Posterior cingulate gyrus (tissue), 11 donors: Measurements from ENCODE around the gene ZNF524.
"Not testable (repeated sequence)": the region's sequence is repeated elsewhere in the genome, so short reads cannot be mapped to it uniquely, and the experiment has no call there.

ENCODE experiments used
- DNase-seq, 10 donors: peaks; one replicate each; pipeline versions ENCODE4 v3.0.0 to v3.0.0-alpha.2; 2020 to 2021; ENCODE audit warnings: mixed read lengths in 3 of 10
- intact Hi-C: fragments of 100-400 bp; cut with DNase I; formaldehyde crosslinking; loops from one replicate; pipeline ENCODE4 v1.15.1; 2023

Gene ZNF524

DNA sequence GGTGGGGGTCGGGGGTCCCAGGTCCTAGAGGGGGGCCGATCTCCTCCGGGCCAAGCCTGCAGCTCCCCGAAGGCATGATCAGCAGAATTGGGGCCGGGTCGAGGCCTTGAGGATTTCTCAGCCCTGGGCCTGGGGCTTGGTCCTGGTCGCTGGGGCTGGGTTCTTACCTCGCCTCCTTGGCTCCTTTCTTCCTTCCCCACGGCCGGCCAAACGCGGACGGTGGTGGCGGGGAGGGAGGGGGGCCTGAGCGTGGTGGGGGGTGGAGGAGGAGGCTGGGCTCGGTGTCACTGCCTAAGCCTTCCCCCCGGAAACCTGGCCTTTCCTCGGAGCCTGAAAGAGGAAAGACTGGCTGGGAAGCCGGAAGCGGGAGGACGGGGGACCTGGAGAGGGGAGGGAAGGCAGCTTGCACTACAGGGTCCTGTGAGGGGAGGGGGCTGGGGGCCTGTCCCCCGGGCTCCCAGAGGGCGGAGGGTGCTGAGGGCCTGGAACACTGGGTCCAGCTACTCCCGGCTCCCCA lies 19.4 kb upstream of the ZNF524 start, which contains the start of gene ZNF579:
TSS of gene ZNF579 (minus strand) at position 221 of the 517 bp plus-strand sequence. CDS start 1,209 bp downstream, outside the sequence.
- DNase-seq: peak; percentile 85 to 98 (median 91)
- intact Hi-C loops: no loop called here

DNA sequence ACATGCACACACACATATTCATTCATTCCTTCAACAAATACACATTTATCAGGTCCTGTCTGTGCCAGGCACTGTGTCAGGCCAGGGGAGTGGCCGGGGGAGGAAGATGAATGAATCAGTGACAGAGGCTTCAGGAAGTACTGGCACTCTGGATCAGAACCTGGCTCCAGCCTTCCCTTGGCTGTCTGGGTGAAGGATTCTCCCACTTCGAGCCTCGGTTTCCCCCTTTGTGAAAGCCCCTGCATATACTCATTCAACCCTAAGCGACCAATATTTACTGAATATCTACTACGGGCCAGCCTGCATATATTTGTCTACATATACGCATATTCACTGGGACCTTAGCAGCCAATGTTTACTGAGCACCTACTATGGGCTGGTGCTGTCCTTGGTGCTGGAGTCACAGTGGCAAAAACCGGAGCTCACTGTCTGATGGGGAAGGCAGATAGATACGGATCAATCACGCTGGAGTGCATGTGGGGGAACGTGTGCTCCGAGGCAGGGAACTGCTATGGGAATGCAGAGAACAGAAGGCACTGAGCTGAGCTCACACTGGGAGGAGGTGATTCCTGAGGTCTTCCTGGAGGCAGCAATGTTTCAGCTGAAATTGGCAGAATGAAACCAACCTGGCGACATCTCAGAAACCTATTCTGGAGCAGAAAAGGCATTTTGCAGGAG lies 18.8 kb upstream of the ZNF524 start:
- intact Hi-C loops: no loop called here

DNA sequence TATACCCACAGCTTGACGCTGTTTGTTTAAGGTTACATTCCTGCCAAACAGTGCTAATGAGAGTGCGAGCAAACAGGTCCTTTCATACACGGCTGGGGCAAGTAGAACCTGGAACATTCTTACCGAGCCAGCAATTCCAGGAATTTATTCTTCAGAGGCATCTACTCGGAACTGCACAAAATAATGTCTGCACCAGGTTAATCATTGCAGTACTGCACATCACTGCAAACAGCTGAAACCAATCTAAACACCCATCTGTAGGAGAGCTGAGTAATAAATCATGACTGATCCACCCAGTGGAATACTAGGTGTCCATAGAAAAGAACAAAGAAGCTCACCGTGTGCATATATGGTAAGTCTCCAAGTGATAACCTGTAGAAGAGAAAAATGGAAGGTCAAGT lies 18.3 kb upstream of the ZNF524 start:
- intact Hi-C loops: no loop called here
- DNase-seq: no peak

More for the DNA sequence above, 18.8 kb upstream of the ZNF524 start:
- DNase-seq: peak in 3 of 10 donors; percentile 19 to 68 (median 57)

GRCh38 chr19:55582284-55582683 lies 17.8 kb upstream of the ZNF524 start:
- peak in 2 of 10 donors; percentile 19 to 37 for DNase-seq
- intact Hi-C loops: not testable (repeated sequence)

DNA sequence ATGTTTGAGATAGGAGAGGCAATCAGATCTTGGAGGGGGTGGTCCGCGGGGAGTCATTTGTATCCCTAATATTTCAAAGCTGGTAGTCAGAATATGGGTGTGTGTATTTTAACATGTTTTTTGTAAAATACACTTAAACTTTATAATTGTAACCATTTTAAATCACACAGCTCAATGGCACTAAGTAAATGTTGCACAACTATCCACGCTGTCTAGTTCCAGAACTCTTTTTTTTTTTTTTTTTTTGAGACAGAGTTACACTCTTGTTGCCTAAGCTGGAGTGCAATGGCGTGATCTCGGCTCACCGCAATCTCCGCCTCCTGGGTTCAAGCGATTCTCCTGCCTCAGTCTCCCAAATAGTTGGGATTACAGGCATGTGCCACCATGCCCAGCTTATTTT lies 16.2 kb upstream of the ZNF524 start:
- intact Hi-C loops: not testable (repeated sequence)
- peak in 1 of 10 donors; percentile 23 for DNase-seq

GRCh38 chr19:55584871-55585270 lies 15.2 kb upstream of the ZNF524 start:
- DNase-seq: peak in 1 of 10 donors; percentile 63
- intact Hi-C loops: no loop called here

- intact Hi-C loops: no loop called here
- DNase-seq: peak; percentile 60 to 96 (median 76)
Measured at GRCh38 chr19:55585658-55586339, 14.3 kb upstream of the ZNF524 start.

DNA sequence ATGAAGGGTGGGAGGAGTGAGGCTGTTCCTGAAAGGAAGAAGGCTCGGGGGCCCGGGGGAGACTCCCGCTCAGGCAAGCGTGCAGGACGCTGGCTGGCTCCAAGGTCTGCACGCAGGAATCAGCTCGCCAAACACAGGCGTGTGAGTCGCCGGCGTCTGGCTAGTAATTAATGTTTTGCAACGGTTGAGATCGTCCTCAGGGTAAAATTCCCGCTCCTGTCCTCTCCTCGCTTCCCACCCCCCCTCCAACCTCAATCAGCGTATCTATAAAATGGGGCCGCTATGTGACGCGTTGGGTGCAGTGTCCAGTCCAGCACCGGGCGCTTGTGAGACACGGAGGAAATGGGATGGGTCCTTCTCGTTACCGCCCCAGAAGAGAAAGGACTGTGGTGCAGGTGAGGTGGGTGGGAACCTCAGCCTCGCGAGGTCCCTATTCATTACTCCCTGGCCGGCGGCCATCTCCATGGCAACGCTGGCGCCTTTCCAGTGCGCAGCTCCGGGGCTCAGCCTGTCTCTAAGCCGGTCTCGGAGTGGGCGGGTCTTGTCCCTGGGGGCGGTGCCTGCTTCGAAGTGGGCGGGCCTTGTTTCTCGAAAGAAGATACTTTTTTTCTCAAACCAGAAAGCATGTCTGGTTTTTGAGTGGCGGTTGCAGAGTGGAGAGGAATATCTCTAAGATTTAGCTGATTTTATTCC lies 13.0 kb upstream of the ZNF524 start:
- peak; percentile 82 to 99 (median 94) for DNase-seq
- intact Hi-C loops: no loop called here

DNA sequence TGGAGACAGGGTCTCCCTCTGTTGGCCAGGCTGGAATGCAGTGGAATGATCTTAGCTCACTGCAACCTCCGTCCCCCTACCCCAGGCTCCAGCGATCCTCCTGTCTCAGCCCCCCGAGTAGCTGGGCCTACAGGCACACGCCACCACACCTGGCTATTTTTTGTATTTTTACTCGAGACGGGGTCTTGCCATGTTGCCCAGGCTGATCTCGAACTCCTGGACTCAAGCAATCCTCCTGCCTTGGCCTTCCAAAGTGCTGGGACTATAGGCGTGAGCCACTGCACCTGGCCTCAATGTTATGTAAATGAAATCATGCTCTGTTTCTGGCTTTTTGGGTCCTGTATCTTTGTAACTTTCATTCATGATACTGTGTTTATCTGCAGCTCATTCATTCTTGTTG lies 11.3 kb upstream of the ZNF524 start:
- peak in 1 of 10 donors; percentile 25 for DNase-seq
- intact Hi-C loops: no loop called here

DNA sequence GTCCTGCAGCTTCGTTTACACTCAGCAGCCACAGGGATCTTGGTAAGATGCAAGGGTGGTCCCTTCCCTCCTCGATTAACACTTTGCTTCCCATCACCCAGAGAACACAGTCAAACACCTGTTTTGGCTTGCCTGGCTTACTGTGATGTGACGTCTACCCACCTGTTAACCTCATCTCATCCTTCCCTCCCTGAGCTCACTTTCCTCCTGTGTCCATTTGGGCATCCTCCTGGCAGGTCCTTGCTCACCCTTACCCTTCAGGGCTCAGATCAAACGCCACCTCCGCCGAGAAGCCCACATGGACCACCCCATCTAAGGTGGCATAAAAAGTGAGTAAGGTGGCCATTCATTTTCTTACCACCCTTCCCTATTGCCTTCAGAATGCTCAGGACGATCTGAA lies 10.0 kb upstream of the ZNF524 start:
- intact Hi-C loops: no loop called here
- DNase-seq: peak in 1 of 10 donors; percentile 49

GRCh38 chr19:55590617-55591016 lies 9.5 kb upstream of the ZNF524 start:
- peak in 1 of 10 donors; percentile 37 for DNase-seq
- intact Hi-C loops: no loop called here

GRCh38 chr19:55591555-55591954 lies 8.5 kb upstream of the ZNF524 start:
- intact Hi-C loops: no loop called here
- DNase-seq: peak in 1 of 10 donors; percentile 35

- intact Hi-C loops: no loop called here
- DNase-seq: peak in 1 of 10 donors; percentile 83
Measured at GRCh38 chr19:55592391-55593090, 7.5 kb upstream of the ZNF524 start.

GRCh38 chr19:55593096-55593772 lies 6.9 kb upstream of the ZNF524 start:
- intact Hi-C loops: no loop called here
- peak in 1 of 10 donors; percentile 73 for DNase-seq

GRCh38 chr19:55594996-55595545 lies 5.0 kb upstream of the ZNF524 start:
- DNase-seq: peak in 1 of 10 donors; percentile 22
- intact Hi-C loops: no loop called here

GRCh38 chr19:55596304-55596703 lies 3.8 kb upstream of the ZNF524 start:
- intact Hi-C loops: no loop called here
- no peak for DNase-seq

DNA sequence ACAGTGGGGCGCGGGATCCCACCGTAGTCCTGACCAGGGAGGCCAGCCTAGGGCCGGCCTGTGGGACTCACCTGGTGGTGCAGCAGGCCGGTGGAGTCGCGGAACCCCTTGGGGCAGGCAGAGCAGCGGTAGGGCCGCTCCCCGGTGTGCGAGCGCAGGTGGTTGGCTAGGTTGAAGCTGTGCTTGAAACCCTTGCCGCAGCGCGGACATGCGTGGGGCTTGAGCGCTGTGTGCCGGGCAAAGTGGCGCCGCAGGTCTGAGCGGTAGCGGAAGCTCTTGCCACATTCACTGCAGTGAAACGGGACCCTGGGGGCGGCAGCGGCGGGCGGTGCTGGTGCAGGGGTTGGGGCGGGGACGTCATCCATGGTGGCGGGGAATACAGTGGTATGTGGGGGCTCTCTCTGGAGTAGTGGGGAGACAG lies 2.6 kb upstream of the ZNF524 start:
- DNase-seq: peak in 2 of 10 donors; percentile 83 to 86
- intact Hi-C loops: no loop called here

- intact Hi-C loops: no loop called here
- no peak for DNase-seq
Measured at GRCh38 chr19:55598034-55598433, 2.1 kb upstream of the ZNF524 start.

DNA sequence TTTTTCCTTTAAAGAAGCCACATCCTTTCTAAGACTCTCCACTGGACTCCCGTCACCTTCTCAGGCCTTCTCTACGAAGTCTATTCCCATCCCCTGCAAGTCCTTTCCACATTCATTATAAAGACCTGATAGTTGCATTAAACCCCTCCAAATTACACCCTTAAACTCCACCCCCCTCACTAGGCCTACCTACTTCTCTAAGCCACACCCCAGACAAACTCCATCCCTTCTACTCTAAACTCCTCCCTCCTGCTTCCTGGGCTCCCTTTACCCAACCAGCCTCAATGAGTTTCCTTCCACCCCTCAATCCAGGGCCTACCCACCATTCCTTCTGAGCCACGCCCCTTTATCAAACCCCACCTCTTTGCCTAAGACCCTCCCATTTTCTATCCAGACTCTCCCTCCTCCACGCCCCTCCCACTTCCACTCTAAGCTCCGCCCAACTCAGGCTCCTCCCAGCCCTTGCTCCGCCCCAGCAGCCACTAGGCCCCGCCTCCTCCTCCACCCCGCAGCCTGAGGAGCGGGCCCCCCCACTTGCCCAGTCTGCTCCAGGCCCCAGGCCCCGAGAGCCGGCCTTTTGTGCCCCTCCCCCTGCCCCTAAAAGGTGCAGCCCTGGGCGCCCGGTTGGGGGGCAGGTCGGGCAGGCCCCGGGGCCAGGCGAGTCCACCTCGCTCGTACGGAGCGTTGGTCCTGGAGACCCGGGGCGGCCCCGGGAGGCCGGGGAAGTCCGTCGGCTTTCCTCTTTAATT lies 1.2 kb upstream of the ZNF524 start:
- intact Hi-C loops: no loop called here
- peak; percentile 84 to 99 (median 91) for DNase-seq
